Activated CD4-positive, alpha-beta T cell treated with anti-CD3 and anti-CD28 coated beads for 36 hours (primary cell): ENCODE measurements around the gene WAPL. TPM values are rescaled to one million over a fixed set of nuclear protein-coding genes. Genes with fewer than 3 reads are reported as not detected.
"Not testable (repeated sequence)": the region's sequence is repeated elsewhere in the genome, so short reads cannot be mapped to it uniquely, and the experiment has no call there.

Experiments used
- ATAC-seq: fragments of 200-7000 bp; cut with Tn5 transposase; one replicate; pipeline ENCODE4 v1.10.0; 2021; ENCODE audit warnings: mild to moderate bottlenecking, moderate library complexity
- CTCF ChIA-PET: fragments of 350-600 bp; sonication (Branson Sonifier 250); formaldehyde crosslinking; loops from one replicate; lab custom pipeline; 2021; ENCODE audit warnings: antibody characterized with exemption; lab: Charles Lee
- POLR2A ChIA-PET: fragments of 350-600 bp; sonication (Branson Sonifier 250); formaldehyde crosslinking; loops from one replicate; lab custom pipeline; 2021; ENCODE audit warnings: antibody characterized with exemption, inconsistent platforms; lab: Charles Lee
- DNase-seq: peaks from one replicate; pipeline ENCODE4 v3.0.0-alpha.2; 2020
- H3K27ac Mint-ChIP-seq: one replicate; pipeline ENCODE4 v1.8.0; 2021; ENCODE audit warnings: mixed read lengths
- H3K27me3 Mint-ChIP-seq: one replicate; pipeline ENCODE4 v1.8.0; 2021; ENCODE audit warnings: mixed read lengths
- H3K36me3 Mint-ChIP-seq: one replicate; pipeline ENCODE4 v1.8.0; 2021; ENCODE audit warnings: low read depth, mixed read lengths
- H3K4me1 Mint-ChIP-seq: one replicate; pipeline ENCODE4 v1.8.0; 2021; ENCODE audit warnings: mixed read lengths
- H3K4me3 Mint-ChIP-seq: one replicate; pipeline ENCODE4 v1.8.0; 2021; ENCODE audit warnings: mild to moderate bottlenecking, moderate library complexity, mixed read lengths
- H3K9me3 Mint-ChIP-seq: one replicate; pipeline ENCODE4 v1.8.0; 2021; ENCODE audit warnings: low read depth, mixed read lengths
- intact Hi-C, 2 experiments: fragments of 100-400 bp; cut with DNase I in 1 of 2; cut with micrococcal nuclease in 1 of 2; formaldehyde crosslinking; loops; one replicate each; pipeline versions ENCODE4 v1.14.2 to v1.15.1; 2022 to 2024; cut with DNase I, micrococcal nuclease
- total RNA-seq, 2 experiments: library from RNA; stranded (reverse); gene quantifications; one replicate each; pipeline ENCODE4 v1.2.3, GENCODE V29; 2021

The WAPL gene
- total RNA-seq, 2 experiments from 2014 or later, result 37.4 to 43.2 TPM

DNA sequence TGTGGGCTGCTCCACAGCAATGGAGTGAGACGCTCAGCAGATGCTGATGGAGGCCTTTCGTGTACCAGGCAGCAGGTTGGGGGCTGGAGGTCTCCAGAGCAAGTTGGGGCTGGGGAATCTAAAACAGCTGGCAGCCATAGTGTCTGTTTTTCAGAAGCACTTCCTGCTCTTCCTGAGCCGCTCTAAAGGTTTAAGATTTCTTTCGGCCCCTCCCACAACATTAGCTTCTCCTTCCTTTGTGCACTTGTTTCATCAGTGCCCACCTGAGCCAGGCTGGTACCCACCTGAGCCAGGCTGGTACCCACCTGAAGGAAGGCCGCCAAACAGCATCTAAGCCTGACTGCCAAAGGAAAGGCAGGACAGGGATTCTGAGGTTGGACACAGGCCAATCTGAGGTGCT is 18.4 kb upstream of the WAPL start:
- H3K4me3 Mint-ChIP-seq, result no peak overlapping the region
- H3K36me3 Mint-ChIP-seq, result peaks cover 9% of the 10 kb centered on the region
- DNase-seq (no peak), ATAC-seq (no peak)
- intact Hi-C loops, result no loop called here
- H3K27ac Mint-ChIP-seq, result no peak overlapping the region
- peaks cover 2% of the 10 kb centered on the region for H3K9me3 Mint-ChIP-seq
- CTCF ChIA-PET, result no interaction called here
- peaks cover 25% of the 10 kb centered on the region for H3K4me1 Mint-ChIP-seq
- H3K27me3 Mint-ChIP-seq, result no peaks in the 10 kb centered on the region
- POLR2A ChIA-PET, result interaction anchor here (0.7 kb wide), 1 partner anchor 140 kb away, joined by 3 read pairs; no protein-coding TSS in a partner anchor

DNA sequence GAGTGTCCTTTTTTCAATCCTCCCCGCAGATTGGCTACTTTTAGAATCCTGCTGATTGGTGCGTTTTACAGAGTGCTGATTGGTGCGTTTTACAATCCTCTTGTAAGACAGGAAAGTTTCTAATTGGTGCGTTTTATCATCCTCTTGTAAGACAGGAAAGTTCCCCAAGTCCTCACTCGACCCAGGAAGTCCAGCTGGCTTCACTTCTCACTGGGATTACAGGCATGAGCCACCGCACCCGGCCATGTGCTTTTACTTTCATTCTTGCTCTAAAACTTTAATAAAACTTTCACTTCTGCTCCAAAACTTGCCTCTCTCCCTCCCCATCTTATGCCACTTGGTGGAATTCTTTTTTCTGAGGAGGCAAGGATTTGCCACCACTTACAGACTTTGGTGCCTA is 17.0 kb upstream of the WAPL start:
- no peak overlapping the region for H3K4me3 Mint-ChIP-seq
- intact Hi-C loops, result loop anchor here (5.0 kb wide), 2 partner anchors 136 to 174 kb away; no protein-coding TSS in a partner anchor
- H3K27ac Mint-ChIP-seq, result peak overlapping the region; percentile 47
- no peak for ATAC-seq
- peaks cover 9% of the 10 kb centered on the region for H3K36me3 Mint-ChIP-seq
- ChIA-PET POLR2A (no interaction called here), CTCF (no interaction called here)
- DNase-seq, result no peak
- peaks cover 2% of the 10 kb centered on the region for H3K9me3 Mint-ChIP-seq
- peaks cover 25% of the 10 kb centered on the region for H3K4me1 Mint-ChIP-seq
- H3K27me3 Mint-ChIP-seq, result no peaks in the 10 kb centered on the region

DNA sequence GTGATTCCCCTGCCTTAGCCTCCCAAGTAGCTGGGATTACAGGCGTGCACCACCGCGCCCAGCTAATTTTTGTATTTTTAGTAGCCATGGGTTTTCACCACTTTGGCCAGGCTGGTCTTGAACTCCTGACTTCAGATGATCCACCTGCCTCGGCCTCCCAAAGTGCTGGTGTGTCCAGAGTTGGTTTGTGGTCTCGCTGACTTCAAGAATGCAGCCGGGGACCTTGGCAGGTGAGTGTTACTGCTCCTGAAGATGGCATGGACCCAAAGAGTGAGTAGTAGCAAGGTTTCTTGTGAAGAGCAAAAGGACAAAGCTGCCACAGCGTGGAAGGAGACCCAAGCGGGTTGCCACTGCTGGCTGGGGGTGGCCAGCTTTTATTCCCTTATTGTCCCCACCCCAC is 16.4 kb upstream of the WAPL start:
- POLR2A ChIA-PET, H3K4me3 Mint-ChIP-seq, H3K36me3 Mint-ChIP-seq, H3K27me3 Mint-ChIP-seq, DNase-seq, H3K9me3 Mint-ChIP-seq, H3K27ac Mint-ChIP-seq, ATAC-seq: not testable (repeated sequence)
- CTCF ChIA-PET, result interaction anchor here (0.6 kb wide), 1 partner anchor 138 kb away, joined by 3 read pairs; no protein-coding TSS in a partner anchor
- intact Hi-C loops, result loop anchor here (5.0 kb wide), 2 partner anchors 136 to 174 kb away; no protein-coding TSS in a partner anchor
- H3K4me1 Mint-ChIP-seq, result peaks cover 25% of the 10 kb centered on the region

DNA sequence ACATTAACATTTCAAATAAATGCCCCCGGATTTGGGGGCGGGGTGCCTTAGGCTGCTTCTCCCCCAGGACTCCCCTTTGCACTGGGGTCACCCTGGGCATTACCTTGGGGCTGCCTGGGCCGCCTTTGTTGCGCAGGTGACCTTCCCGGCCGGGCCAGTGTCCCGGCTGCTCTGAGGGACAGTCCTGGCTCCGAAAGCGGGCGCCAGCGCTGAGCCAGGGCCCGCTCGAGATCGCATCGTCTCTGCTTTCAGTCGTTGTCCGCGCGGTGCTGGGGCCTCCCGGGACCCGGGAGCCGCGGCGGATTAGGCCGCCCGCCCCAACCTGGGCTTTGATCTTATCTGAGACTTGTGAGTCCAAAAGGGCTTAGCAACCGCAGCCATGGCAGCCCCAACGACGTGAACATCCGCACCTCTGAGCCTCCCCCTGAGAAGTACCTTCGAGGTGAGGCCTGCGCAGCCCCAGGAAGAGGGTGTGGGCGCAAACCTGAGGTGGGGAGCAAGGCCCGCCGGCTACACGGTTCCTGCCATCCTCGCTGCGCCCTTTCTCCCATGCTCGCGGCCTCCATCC is 14.8 kb upstream of the WAPL start:
- no peaks in the 10 kb centered on the region for H3K27me3 Mint-ChIP-seq
- H3K4me3 Mint-ChIP-seq, result peak overlapping the region; percentile 69
- peaks cover 9% of the 10 kb centered on the region for H3K36me3 Mint-ChIP-seq
- CTCF ChIA-PET, result interaction anchor here (2.0 kb wide), 1 partner anchor 136 kb away, joined by 9 read pairs; no protein-coding TSS in a partner anchor
- peak overlapping the region; percentile 88 for H3K27ac Mint-ChIP-seq
- POLR2A ChIA-PET, result no interaction called here
- peaks cover 2% of the 10 kb centered on the region for H3K9me3 Mint-ChIP-seq
- DNase-seq (peak; percentile 65), ATAC-seq (peak; percentile 56)
- H3K4me1 Mint-ChIP-seq, result peaks cover 25% of the 10 kb centered on the region
- intact Hi-C loops, result loop anchor here (1.0 to 5.0 kb wide), 5 partner anchors 14 to 176 kb away; partner anchors contain the start of gene WAPL (in 1 of the 2)

DNA sequence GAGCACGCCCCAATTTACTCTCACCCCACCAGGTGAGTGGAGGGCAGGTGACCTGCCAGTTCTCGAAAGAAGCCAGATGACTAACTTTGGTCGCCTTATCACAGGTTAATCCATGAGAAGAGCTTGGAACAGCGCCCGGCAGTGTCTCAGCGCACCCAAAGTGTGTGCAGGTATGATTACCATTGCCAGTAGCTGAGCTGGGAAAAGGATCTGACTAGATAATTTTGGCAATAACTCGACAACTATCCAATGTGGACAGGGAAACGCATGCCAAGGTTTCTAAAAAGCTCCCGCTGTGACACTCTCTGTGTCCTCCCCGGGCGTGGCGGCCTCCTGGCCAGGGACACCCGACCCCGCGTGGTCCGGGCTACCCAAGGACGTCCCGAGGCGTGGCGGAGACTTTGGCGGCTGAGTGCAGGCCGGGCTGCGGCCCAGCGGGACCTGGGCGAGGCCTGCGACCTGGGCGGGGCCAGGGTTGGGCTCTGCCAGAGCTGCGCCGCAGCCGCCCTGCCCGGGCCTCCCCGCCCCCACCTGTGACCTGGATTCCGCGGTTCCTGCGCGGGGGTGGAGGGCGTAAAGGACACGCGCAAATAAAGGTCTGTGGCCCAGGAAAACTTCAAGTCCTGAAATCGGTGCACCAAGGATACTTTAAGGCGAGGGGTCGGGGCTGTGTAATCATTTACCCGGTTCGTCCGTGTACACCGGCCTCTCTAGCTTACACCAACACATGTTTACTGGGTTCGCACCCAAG is 13.7 kb upstream of the WAPL start:
- Mint-ChIP-seq H3K4me1 (peaks cover 25% of the 10 kb centered on the region), H3K27me3 (no peaks in the 10 kb centered on the region), H3K9me3 (peaks cover 2% of the 10 kb centered on the region), H3K4me3 (peak overlapping the region; percentile 69), H3K36me3 (peaks cover 9% of the 10 kb centered on the region), H3K27ac (peak overlapping the region; percentile 80)
- ATAC-seq, result peak; percentile 67
- intact Hi-C loops, result loop anchor here (5.0 kb wide), 2 partner anchors 133 to 177 kb away; no protein-coding TSS in a partner anchor
- POLR2A ChIA-PET, result no interaction called here
- CTCF ChIA-PET, result interaction anchor here (0.6 to 2.1 kb wide), 4 partner anchors 11 to 135 kb away, joined by 3 to 9 read pairs (median 6); no protein-coding TSS in a partner anchor
- DNase-seq, result peak; percentile 60

DNA sequence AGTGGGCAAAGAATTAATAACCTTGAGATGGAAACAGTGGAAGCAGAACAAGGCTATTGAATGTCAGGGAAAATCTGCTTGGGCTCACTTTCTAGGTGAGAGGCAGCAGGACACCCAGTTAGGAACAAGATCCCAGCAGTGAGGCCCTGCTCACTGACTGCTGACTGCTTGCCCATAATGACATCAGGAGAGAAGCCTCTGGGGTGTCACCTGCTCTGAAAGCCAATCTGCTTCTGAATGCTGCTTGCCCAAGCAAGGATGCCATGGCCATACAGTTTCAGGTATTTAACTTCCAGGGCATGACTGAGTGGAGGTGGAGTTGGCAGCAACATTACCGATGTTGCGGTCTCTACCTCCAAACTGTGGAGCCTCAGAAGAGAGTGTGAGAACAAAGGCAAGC is 11.7 kb upstream of the WAPL start:
- peaks cover 5% of the 10 kb centered on the region for H3K36me3 Mint-ChIP-seq
- no peak overlapping the region for H3K27ac Mint-ChIP-seq
- H3K9me3 Mint-ChIP-seq, result peaks cover under 1% of the 10 kb centered on the region
- no peak overlapping the region for H3K4me3 Mint-ChIP-seq
- no peaks in the 10 kb centered on the region for H3K27me3 Mint-ChIP-seq
- peaks cover 9% of the 10 kb centered on the region for H3K4me1 Mint-ChIP-seq
- DNase-seq, result no peak
- intact Hi-C loops, result no loop called here
- POLR2A ChIA-PET, result interaction anchor here (0.6 kb wide), 1 partner anchor 9 kb away, joined by 4 read pairs; no protein-coding TSS in a partner anchor
- no peak for ATAC-seq
- CTCF ChIA-PET, result interaction anchor here (2.1 kb wide), 1 partner anchor 11 kb away, joined by 8 read pairs; no protein-coding TSS in a partner anchor

DNA sequence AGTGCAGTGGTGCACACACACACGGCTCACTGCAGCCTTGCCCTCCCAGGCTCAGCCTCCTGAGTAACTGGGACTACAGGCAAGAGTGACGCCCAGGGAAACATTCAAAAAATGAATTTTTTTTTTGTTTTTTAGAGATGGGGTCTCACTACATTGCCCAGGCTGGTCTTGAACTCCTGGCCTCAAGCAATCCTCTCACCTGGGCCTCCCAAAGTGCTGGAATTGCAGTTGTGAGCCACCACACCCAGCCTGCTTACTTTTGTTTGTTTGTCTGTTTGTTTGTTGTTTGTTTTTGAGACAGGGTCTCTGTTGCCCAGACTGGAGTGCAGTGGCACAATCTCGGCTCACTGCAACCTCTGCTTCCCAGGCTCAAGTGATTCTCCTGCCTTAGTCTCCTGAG is 7.1 kb upstream of the WAPL start:
- H3K27ac Mint-ChIP-seq, ATAC-seq, intact Hi-C loops, DNase-seq, POLR2A ChIA-PET, H3K27me3 Mint-ChIP-seq, H3K9me3 Mint-ChIP-seq, H3K4me3 Mint-ChIP-seq, H3K36me3 Mint-ChIP-seq: not testable (repeated sequence)
- peaks cover 13% of the 10 kb centered on the region for H3K4me1 Mint-ChIP-seq
- CTCF ChIA-PET, result interaction anchor here (1.2 kb wide), 1 partner anchor 66 kb away, joined by 3 read pairs; no protein-coding TSS in a partner anchor

DNA sequence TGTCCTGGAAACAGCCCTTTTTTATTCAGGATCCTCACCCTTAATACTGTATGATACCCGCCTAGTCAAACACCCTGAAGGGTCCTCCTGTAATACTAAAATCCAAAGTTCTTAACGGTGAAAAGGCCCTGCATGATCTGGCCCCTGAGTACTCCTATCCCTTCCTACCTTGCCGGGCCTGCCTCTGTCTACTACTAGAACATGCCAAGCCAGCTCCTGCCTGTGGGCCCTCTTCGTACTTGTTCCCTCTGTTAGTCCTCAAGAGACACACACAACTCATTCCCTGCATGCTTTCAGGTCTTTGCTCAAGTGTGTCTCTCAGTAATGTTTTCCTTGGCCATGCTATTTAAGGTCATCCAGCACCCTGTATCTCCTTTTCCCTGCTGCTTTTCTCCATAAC is 5.0 kb upstream of the WAPL start:
- intact Hi-C loops, result no loop called here
- peaks cover 26% of the 10 kb centered on the region for H3K4me1 Mint-ChIP-seq
- H3K27ac Mint-ChIP-seq, result peak overlapping the region; percentile 7
- H3K27me3 Mint-ChIP-seq, result no peaks in the 10 kb centered on the region
- ChIA-PET CTCF (no interaction called here), POLR2A (no interaction called here)
- H3K9me3 Mint-ChIP-seq, result no peaks in the 10 kb centered on the region
- H3K36me3 Mint-ChIP-seq, result peaks cover 3% of the 10 kb centered on the region
- no peak overlapping the region for H3K4me3 Mint-ChIP-seq
- DNase-seq (no peak), ATAC-seq (no peak)

DNA sequence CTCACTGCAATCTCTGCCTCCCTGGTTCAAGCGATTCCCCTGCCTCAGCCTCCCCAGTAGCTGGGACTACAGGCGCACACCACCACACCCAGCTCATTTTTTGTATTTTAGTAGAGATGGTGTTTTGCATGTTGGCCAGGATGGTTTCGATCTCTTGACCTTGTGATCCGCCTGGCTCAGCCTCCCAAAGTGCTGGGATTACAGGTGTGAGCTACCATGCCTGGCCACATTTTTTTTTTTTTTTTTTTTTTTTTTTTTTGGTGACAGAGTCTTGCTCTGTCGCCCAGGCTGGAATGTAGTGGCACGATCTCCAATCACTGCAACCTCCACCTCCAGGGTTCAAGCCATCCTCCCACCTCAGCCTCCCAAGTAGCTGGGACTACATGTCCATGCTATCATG is 4.1 kb upstream of the WAPL start:
- CTCF ChIA-PET, H3K9me3 Mint-ChIP-seq, DNase-seq, H3K27ac Mint-ChIP-seq, POLR2A ChIA-PET, H3K36me3 Mint-ChIP-seq, H3K4me3 Mint-ChIP-seq, ATAC-seq, H3K27me3 Mint-ChIP-seq: not testable (repeated sequence)
- peaks cover 28% of the 10 kb centered on the region for H3K4me1 Mint-ChIP-seq
- intact Hi-C loops, result loop anchor here in 1 of 2 experiments (2.0 kb wide), 1 partner anchor 59 kb away; no protein-coding TSS in a partner anchor

DNA sequence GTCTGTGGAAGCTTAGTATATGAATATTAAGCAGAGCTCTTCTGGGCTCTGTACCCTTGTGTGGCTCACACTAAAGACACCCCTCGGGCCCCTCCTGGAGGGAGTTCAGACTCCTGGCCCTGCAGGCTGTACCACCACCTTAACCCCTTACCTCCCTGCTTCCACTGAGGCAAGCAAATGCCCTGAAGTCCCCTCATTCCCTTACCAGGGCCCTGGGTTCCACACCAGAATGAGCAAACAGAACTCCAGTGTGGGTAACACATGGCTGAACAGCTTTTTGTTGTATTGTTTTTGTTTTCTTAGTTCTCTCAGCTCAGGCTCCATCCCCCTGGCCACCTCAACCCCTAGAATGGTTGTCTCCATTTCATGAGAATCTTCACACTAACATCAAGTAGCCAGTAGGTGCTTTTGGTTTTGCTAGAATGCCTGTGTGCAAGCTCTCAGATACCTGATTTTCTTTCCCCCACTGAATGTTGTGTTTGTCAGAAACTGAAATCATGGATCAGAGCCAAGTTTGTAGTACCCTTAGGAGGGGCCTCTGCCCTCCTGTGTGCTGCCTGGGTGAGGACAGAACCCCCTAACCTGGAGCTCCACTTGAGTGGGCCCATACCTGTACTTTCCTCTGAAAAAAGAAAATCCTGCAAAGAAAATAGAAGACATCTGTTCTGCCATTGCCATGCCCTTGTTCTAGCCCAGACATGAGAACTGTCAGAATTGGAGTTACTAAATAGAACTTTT is 2.8 kb upstream of the WAPL start:
- Mint-ChIP-seq H3K27me3 (no peaks in the 10 kb centered on the region), H3K4me1 (peaks cover 34% of the 10 kb centered on the region), H3K9me3 (no peaks in the 10 kb centered on the region), H3K27ac (no peak overlapping the region), H3K4me3 (no peak overlapping the region), H3K36me3 (peaks cover 8% of the 10 kb centered on the region)
- POLR2A ChIA-PET, result interaction anchor here (0.6 kb wide), 2 partner anchors 9 to 29 kb away, joined by 3 to 4 read pairs; no protein-coding TSS in a partner anchor
- no peak for ATAC-seq
- CTCF ChIA-PET, result interaction anchor here (1.0 to 1.3 kb wide), 2 partner anchors 10 to 61 kb away, joined by 3 to 4 read pairs; no protein-coding TSS in a partner anchor
- intact Hi-C loops, result loop anchor here in 1 of 2 experiments (2.0 kb wide), 1 partner anchor 60 kb away; no protein-coding TSS in a partner anchor
- DNase-seq, result no peak

DNA sequence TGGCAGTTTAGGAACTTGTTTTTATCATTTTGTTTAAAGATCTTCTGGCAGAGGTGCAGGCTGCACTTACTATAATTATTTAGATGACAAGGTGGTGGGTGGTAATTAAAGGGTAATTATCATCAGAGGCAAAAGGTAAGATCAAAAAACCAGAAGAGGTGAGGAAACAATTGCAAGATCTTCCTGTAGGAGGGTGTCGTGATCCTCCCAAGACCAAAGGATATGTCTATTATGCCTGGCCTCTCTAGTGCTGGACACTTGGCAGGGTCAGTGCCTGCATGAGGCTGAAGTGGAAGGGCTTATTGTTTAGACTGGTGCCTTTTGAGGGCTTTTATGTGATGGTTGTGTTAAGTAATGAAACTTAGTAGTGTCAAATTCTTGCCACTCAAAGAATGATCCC is 1.8 kb upstream of the WAPL start:
- intact Hi-C loops, result loop anchor here in 1 of 2 experiments (2.0 kb wide), 1 partner anchor 13 kb away; no protein-coding TSS in a partner anchor
- peaks cover 9% of the 10 kb centered on the region for H3K36me3 Mint-ChIP-seq
- CTCF ChIA-PET, result no interaction called here
- H3K4me1 Mint-ChIP-seq, result peaks cover 45% of the 10 kb centered on the region
- no peak for ATAC-seq
- DNase-seq, result no peak
- POLR2A ChIA-PET, result interaction anchor here (0.6 kb wide), 1 partner anchor 133 kb away, joined by 7 read pairs; no protein-coding TSS in a partner anchor
- H3K4me3 Mint-ChIP-seq, result peak overlapping the region; percentile 82
- H3K27me3 Mint-ChIP-seq, result no peaks in the 10 kb centered on the region
- H3K9me3 Mint-ChIP-seq, result no peaks in the 10 kb centered on the region
- peak overlapping the region; percentile 55 for H3K27ac Mint-ChIP-seq
